ENCODE data around the gene CPVL.

CPVL gene

DNA sequence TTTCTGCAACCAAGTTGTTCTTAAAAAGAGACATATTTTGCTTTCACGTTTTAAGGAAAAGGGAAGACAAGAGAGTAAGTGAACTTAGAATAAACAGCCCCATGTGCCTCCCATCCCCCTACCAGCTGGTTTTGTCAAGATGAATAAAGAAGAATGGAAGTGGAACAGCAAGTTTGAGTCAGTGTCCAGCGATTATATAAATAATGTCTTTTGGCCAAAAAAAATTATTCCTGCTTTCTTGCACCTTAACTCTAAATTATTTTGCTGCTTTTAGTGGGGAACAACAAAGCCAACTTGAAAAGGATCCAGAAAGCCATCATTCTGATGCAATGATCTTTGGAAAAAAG lies 105.8 kb downstream of the CPVL start:
- no peaks in the 10 kb centered on the region for H3K36me3 ChIP-seq (ENCODE audit: insufficient read depth, low read length)
- peaks cover 33% of the 10 kb centered on the region for H3K4me1 ChIP-seq (ENCODE audit: insufficient read depth, low read length)
- no peak overlapping the region for H3K4me3 ChIP-seq (ENCODE audit: low read length)
- no peak overlapping the region for H3K9ac ChIP-seq (ENCODE audit: low read depth, low read length)
- no peaks in the 10 kb centered on the region for H3K9me3 ChIP-seq (ENCODE audit: insufficient read depth, low read depth, low read length)
- WGBS = 100% methylated on average over 2 of the region's 2 CpGs
- no peak overlapping the region for H3K27ac ChIP-seq (ENCODE audit: low read depth, low read length)
- no peaks in the 10 kb centered on the region for H3K27me3 ChIP-seq (ENCODE audit: insufficient read depth, low read length)

GRCh38 chr7:29039821-29040578 lies 106.3 kb downstream of the CPVL start:
- peaks cover 30% of the 10 kb centered on the region for H3K4me1 ChIP-seq (ENCODE audit: insufficient read depth, low read length)
- no peaks in the 10 kb centered on the region for H3K9me3 ChIP-seq (ENCODE audit: insufficient read depth, low read depth, low read length)
- H3K4me3 ChIP-seq (ENCODE audit: low read length) = no peak overlapping the region
- 100% methylated on average over 1 of the region's 2 CpGs for WGBS
- no peaks in the 10 kb centered on the region for H3K27me3 ChIP-seq (ENCODE audit: insufficient read depth, low read length)
- H3K27ac ChIP-seq (ENCODE audit: low read depth, low read length) = no peak overlapping the region
- no peaks in the 10 kb centered on the region for H3K36me3 ChIP-seq (ENCODE audit: insufficient read depth, low read length)
- H3K9ac ChIP-seq (ENCODE audit: low read depth, low read length) = no peak overlapping the region

DNA sequence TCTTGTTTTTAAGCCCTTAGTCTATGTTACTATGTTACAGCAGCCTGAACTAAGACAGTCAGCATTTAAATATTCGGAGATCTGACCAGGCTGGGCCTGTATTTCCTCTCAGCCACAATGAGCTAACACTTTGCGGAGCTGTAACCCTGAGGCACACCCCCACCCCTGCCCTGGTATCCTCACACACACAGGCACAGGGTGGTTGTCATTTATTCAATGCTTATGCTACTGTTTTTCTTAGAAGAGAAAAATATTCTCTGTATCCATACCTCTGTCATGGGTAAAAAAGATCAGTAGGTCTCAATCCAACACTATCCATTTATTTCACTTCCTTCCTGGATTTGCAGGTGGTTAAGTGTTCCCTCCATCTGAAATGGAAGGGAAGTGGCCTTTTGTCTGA lies 107.9 kb downstream of the CPVL start:
- H3K27me3 ChIP-seq (ENCODE audit: insufficient read depth, low read length) = no peaks in the 10 kb centered on the region
- WGBS = 76% methylated on average over 2 of the region's 2 CpGs
- no peak overlapping the region; the same call in 1 of the 2 replicates for H3K9ac ChIP-seq (ENCODE audit: low read depth, low read length)
- H3K9me3 ChIP-seq (ENCODE audit: insufficient read depth, low read depth, low read length) = no peaks in the 10 kb centered on the region
- H3K27ac ChIP-seq (ENCODE audit: low read depth, low read length) = no peak overlapping the region
- no peaks in the 10 kb centered on the region for H3K36me3 ChIP-seq (ENCODE audit: insufficient read depth, low read length)
- H3K4me1 ChIP-seq (ENCODE audit: insufficient read depth, low read length) = peaks cover 25% of the 10 kb centered on the region
- no peak overlapping the region for H3K4me3 ChIP-seq (ENCODE audit: low read length)

GRCh38 chr7:29035044-29035740 lies 111.1 kb downstream of the CPVL start:
- no peak overlapping the region for H3K4me3 ChIP-seq (ENCODE audit: low read length)
- WGBS = 82% methylated on average over 8 of the region's 8 CpGs

DNA sequence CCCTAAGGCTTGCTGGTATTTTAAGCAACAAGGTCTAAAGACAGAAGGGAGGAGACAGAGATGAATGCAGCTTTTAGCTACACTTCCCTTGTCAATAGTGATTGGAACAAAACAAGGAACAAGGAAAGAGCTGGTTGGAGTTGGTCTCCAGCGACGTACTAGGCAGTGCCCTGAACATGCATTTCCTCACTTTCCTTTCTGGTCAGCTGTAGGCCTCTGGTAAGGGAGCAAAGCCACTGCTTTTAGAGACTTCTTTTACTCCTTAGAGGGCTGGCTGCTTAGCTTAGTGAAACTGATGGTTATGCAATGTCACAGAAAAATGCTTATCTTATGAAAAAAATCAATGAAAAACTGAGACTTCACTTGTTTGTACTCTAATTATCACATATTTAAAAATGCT lies 112.8 kb downstream of the CPVL start:
- 87% methylated on average over 2 of the region's 2 CpGs for WGBS

More at GRCh38 chr7:29035044-29035740, 111.1 kb downstream of the CPVL start:
- Histone ChIP-seq H3K9ac (ENCODE audit: low read depth, low read length) (no peak overlapping the region), H3K27ac (ENCODE audit: low read depth, low read length) (no peak overlapping the region), H3K27me3 (ENCODE audit: insufficient read depth, low read length) (no peaks in the 10 kb centered on the region), H3K9me3 (ENCODE audit: insufficient read depth, low read depth, low read length) (no peaks in the 10 kb centered on the region), H3K36me3 (ENCODE audit: insufficient read depth, low read length) (no peaks in the 10 kb centered on the region), H3K4me1 (ENCODE audit: insufficient read depth, low read length) (peaks cover 15% of the 10 kb centered on the region)

GRCh38 chr7:29032146-29032545 lies 114.2 kb downstream of the CPVL start:
- Histone ChIP-seq H3K36me3 (ENCODE audit: insufficient read depth, low read length) (0 out of 2 replicates have a peak, but pooled peaks cover 3% of the 10 kb centered on the region), H3K4me1 (ENCODE audit: insufficient read depth, low read length) (no peaks in the 10 kb centered on the region), H3K9ac (ENCODE audit: low read depth, low read length) (no peak overlapping the region), H3K27ac (ENCODE audit: low read depth, low read length) (no peak overlapping the region), H3K27me3 (ENCODE audit: insufficient read depth, low read length) (no peaks in the 10 kb centered on the region), H3K4me3 (ENCODE audit: low read length) (no peak overlapping the region), H3K9me3 (ENCODE audit: insufficient read depth, low read depth, low read length) (peaks cover 1% of the 10 kb centered on the region; the same call in 1 of the 2 replicates)
- 91% methylated on average over 4 of the region's 4 CpGs for WGBS

More for the DNA sequence above, 112.8 kb downstream of the CPVL start:
- Histone ChIP-seq H3K4me1 (ENCODE audit: insufficient read depth, low read length) (peaks cover 9% of the 10 kb centered on the region), H3K27ac (ENCODE audit: low read depth, low read length) (no peak overlapping the region), H3K36me3 (ENCODE audit: insufficient read depth, low read length) (0 out of 2 replicates have a peak, but pooled peaks cover 3% of the 10 kb centered on the region), H3K9me3 (ENCODE audit: insufficient read depth, low read depth, low read length) (no peaks in the 10 kb centered on the region), H3K9ac (ENCODE audit: low read depth, low read length) (no peak overlapping the region), H3K27me3 (ENCODE audit: insufficient read depth, low read length) (no peaks in the 10 kb centered on the region), H3K4me3 (ENCODE audit: low read length) (no peak overlapping the region)

DNA sequence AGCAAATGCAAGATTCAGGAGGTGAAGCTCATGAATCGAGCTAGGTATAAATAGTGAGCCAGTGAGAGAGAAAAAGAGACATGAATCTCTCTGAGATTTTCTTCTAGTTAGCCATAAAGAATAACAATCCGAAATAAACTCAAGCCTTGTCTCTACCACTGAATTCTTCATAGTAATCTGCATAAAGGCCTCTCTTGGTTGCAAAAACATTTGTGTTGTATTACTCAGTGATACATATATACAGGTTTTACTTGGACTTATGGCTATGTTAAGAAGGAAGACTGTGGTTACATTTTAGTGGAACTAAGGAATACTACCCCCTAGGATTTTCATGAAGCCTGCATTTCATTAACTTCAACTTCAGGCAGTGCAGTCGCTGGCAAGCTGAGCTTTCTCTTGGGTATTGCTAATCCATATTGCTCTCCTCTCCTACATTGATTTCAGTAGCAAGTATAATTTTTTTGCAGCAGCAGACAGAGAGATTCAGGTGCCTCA lies 115.5 kb downstream of the CPVL start:
- no peak overlapping the region for H3K9ac ChIP-seq (ENCODE audit: low read depth, low read length)
- 0 out of 2 replicates have a peak, but pooled peaks cover 3% of the 10 kb centered on the region for H3K36me3 ChIP-seq (ENCODE audit: insufficient read depth, low read length)
- no peak overlapping the region for H3K27ac ChIP-seq (ENCODE audit: low read depth, low read length)
- 91% methylated on average over 3 of the region's 3 CpGs for WGBS
- no peak overlapping the region for H3K4me3 ChIP-seq (ENCODE audit: low read length)
- no peaks in the 10 kb centered on the region for H3K4me1 ChIP-seq (ENCODE audit: insufficient read depth, low read length)
- H3K27me3 ChIP-seq (ENCODE audit: insufficient read depth, low read length) = no peaks in the 10 kb centered on the region
- peaks cover 6% of the 10 kb centered on the region; the same call in 1 of the 2 replicates for H3K9me3 ChIP-seq (ENCODE audit: insufficient read depth, low read depth, low read length)

- H3K27ac ChIP-seq (ENCODE audit: low read depth, low read length) = no peak overlapping the region
- no peaks in the 10 kb centered on the region for H3K4me1 ChIP-seq (ENCODE audit: insufficient read depth, low read length)
- H3K4me3 ChIP-seq (ENCODE audit: low read length) = no peak overlapping the region
- no peaks in the 10 kb centered on the region for H3K36me3 ChIP-seq (ENCODE audit: insufficient read depth, low read length)
- no peak overlapping the region for H3K9ac ChIP-seq (ENCODE audit: low read depth, low read length)
- WGBS = 92% methylated on average over 6 of the region's 6 CpGs
- peaks cover 6% of the 10 kb centered on the region; the same call in 1 of the 2 replicates for H3K9me3 ChIP-seq (ENCODE audit: insufficient read depth, low read depth, low read length)
- H3K27me3 ChIP-seq (ENCODE audit: insufficient read depth, low read length) = no peaks in the 10 kb centered on the region
Observed at GRCh38 chr7:29022291-29022988, 123.9 kb downstream of the CPVL start.

DNA sequence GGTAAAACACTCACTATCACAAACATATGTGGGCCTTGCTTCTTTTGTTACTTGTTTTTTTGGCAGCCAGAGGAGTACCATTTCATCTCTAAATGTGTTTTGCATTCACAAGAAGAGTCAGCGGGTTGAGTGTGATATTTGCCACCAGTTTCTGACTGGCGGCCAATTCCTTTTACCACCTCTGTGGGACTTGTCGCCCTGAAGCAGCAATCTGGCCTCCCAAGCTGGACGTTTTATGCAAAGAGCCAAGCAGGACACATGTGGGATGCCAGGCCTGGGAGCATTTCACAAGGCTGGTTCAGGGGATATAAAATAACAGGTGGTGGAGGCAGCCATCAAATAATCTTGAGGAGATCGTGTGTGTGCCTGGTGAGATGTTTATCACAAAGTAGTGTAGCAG lies 126.4 kb downstream of the CPVL start:
- H3K27me3 ChIP-seq (ENCODE audit: insufficient read depth, low read length) = no peaks in the 10 kb centered on the region
- no peak overlapping the region for H3K4me3 ChIP-seq (ENCODE audit: low read length)
- no peak overlapping the region for H3K9ac ChIP-seq (ENCODE audit: low read depth, low read length)
- H3K4me1 ChIP-seq (ENCODE audit: insufficient read depth, low read length) = no peaks in the 10 kb centered on the region
- H3K36me3 ChIP-seq (ENCODE audit: insufficient read depth, low read length) = no peaks in the 10 kb centered on the region
- 86% methylated on average over 5 of the region's 5 CpGs for WGBS
- no peaks in the 10 kb centered on the region; the same call in 1 of the 2 replicates for H3K9me3 ChIP-seq (ENCODE audit: insufficient read depth, low read depth, low read length)
- no peak overlapping the region for H3K27ac ChIP-seq (ENCODE audit: low read depth, low read length)

- 93% methylated on average over 6 of the region's 6 CpGs for WGBS
Observed at GRCh38 chr7:29019387-29019786, 127.0 kb downstream of the CPVL start.

GRCh38 chr7:29017713-29018112 lies 128.6 kb downstream of the CPVL start:
- H3K27me3 ChIP-seq (ENCODE audit: insufficient read depth, low read length) = no peaks in the 10 kb centered on the region
- H3K4me1 ChIP-seq (ENCODE audit: insufficient read depth, low read length) = no peaks in the 10 kb centered on the region
- no peak overlapping the region for H3K27ac ChIP-seq (ENCODE audit: low read depth, low read length)
- H3K9ac ChIP-seq (ENCODE audit: low read depth, low read length) = no peak overlapping the region
- H3K4me3 ChIP-seq (ENCODE audit: low read length) = no peak overlapping the region
- no peaks in the 10 kb centered on the region for H3K36me3 ChIP-seq (ENCODE audit: insufficient read depth, low read length)
- 94% methylated on average over 2 of the region's 2 CpGs for WGBS
- H3K9me3 ChIP-seq (ENCODE audit: insufficient read depth, low read depth, low read length) = no peaks in the 10 kb centered on the region

More at GRCh38 chr7:29019387-29019786, 127.0 kb downstream of the CPVL start:
- no peaks in the 10 kb centered on the region for H3K36me3 ChIP-seq (ENCODE audit: insufficient read depth, low read length)
- no peak overlapping the region for H3K27ac ChIP-seq (ENCODE audit: low read depth, low read length)
- no peaks in the 10 kb centered on the region for H3K4me1 ChIP-seq (ENCODE audit: insufficient read depth, low read length)
- H3K4me3 ChIP-seq (ENCODE audit: low read length) = no peak overlapping the region
- no peak overlapping the region for H3K9ac ChIP-seq (ENCODE audit: low read depth, low read length)
- H3K27me3 ChIP-seq (ENCODE audit: insufficient read depth, low read length) = no peaks in the 10 kb centered on the region
- H3K9me3 ChIP-seq (ENCODE audit: insufficient read depth, low read depth, low read length) = no peaks in the 10 kb centered on the region; the same call in 1 of the 2 replicates

Measured in HUES64 (cell line).